Neural cell (in vitro differentiated cells): ENCODE measurements around the gene RPLP2. TPM values are rescaled to one million over a fixed set of nuclear protein-coding genes. Genes with fewer than 3 reads are reported as not detected.
A peak's percentile ranks its signal among the peaks of the same experiment; 100 is the strongest.

Source experiments
- H2AFZ ChIP-seq: fragments of 200-600, 300-800 bp; sonication (generic), shearing (Covaris generic); 2 replicates; pipeline ENCODE4 v1.6.0; 2014; ENCODE audit warnings: low read depth, mild to moderate bottlenecking, antibody characterized with exemption, low read length, moderate library complexity
- H3F3A ChIP-seq: fragments of 200-600 bp; shearing (Covaris generic); 2 replicates; pipeline ENCODE4 v1.6.1; 2016; ENCODE audit warnings: mild to moderate bottlenecking, moderate library complexity, mixed read lengths, antibody characterized with exemption, low read length; ENCODE audit not compliant: insufficient read depth, poor library complexity, severe bottlenecking
- H3K27ac ChIP-seq: fragments of 200-600, 300-800 bp; sonication (generic), shearing (Covaris generic); 2 replicates; pipeline ENCODE4 v1.5.1; 2014; ENCODE audit warnings: mild to moderate bottlenecking, low read length, moderate library complexity
- H3K27me3 ChIP-seq: fragments of 300-800, 200-600 bp; sonication (generic), shearing (Covaris generic); 2 replicates; pipeline ENCODE4 v1.6.0; 2014; ENCODE audit warnings: mild to moderate bottlenecking, low read depth, low read length, moderate library complexity; ENCODE audit not compliant: insufficient read depth
- H3K36me3 ChIP-seq: fragments of 300-800, 200-600 bp; sonication (generic), shearing (Covaris generic); 2 replicates; pipeline ENCODE4 v1.5.1; 2014; ENCODE audit warnings: mild to moderate bottlenecking, antibody characterized with exemption, low read length, moderate library complexity; ENCODE audit not compliant: insufficient read depth
- H3K4me2 ChIP-seq: fragments of 300-800, 200-600 bp; sonication (generic), shearing (Covaris generic); 2 replicates; pipeline ENCODE4 v1.6.0; 2014; ENCODE audit warnings: mild to moderate bottlenecking, low read length
- H3K4me3 ChIP-seq: fragments of 300-800, 200-600 bp; sonication (generic), shearing (Covaris generic); 2 replicates; pipeline ENCODE4 v1.5.1; 2014; ENCODE audit warnings: mild to moderate bottlenecking, low read length, moderate library complexity
- H3K79me2 ChIP-seq: fragments of 200-600 bp; shearing (Covaris generic); replicated peaks from 2 replicates; pipeline ENCODE4 v1.6.0; 2014; ENCODE audit warnings: mild to moderate bottlenecking, low read length, moderate library complexity; ENCODE audit not compliant: insufficient read depth
- H3K9ac ChIP-seq: fragments of 300-800, 200-600 bp; sonication (generic), shearing (Covaris generic); 2 replicates; pipeline ENCODE4 v1.6.1; 2016; ENCODE audit warnings: mild to moderate bottlenecking, low read length, mixed read lengths
- H3K9me2 ChIP-seq: fragments of 200-600 bp; shearing (Covaris generic); 2 replicates; pipeline ENCODE4 v1.6.1; 2016; ENCODE audit warnings: mild to moderate bottlenecking, low read length, mixed read lengths; ENCODE audit not compliant: insufficient read depth
- H3K9me3 ChIP-seq: fragments of 200-600, 300-800 bp; sonication (generic), shearing (Covaris generic); 2 replicates; pipeline ENCODE4 v1.6.1; 2016; ENCODE audit warnings: mild to moderate bottlenecking, mixed run types, low read length, moderate library complexity, mixed read lengths
- H4K20me1 ChIP-seq: fragments of 200-600 bp; shearing (Covaris generic); 2 replicates; pipeline ENCODE4 v1.6.1; 2016; ENCODE audit warnings: mild to moderate bottlenecking, mixed run types; ENCODE audit not compliant: insufficient read depth
- EP300 ChIP-seq: fragments of 450-650 bp; conservative IDR thresholded peaks from 2 replicates; pipeline ENCODE4 v1.6.1; 2014; ENCODE audit warnings: antibody characterized with exemption, mild to moderate bottlenecking, moderate library complexity; ENCODE audit not compliant: poor library complexity, severe bottlenecking
- EZH2 ChIP-seq: fragments of 200-600, 300-800 bp; shearing (Covaris generic), sonication (generic); IDR thresholded peaks from 2 replicates; pipeline ENCODE4 v1.6.1; 2014; ENCODE audit warnings: antibody characterized with exemption, low read length, borderline replicate concordance, mild to moderate bottlenecking; ENCODE audit not compliant: insufficient read depth, poor library complexity, severe bottlenecking
- MXI1 ChIP-seq: fragments of 450-650 bp; conservative IDR thresholded peaks from 2 replicates; pipeline ENCODE4 v1.6.1; 2014; ENCODE audit warnings: antibody characterized with exemption, mild to moderate bottlenecking; ENCODE audit not compliant: poor library complexity, severe bottlenecking
- POLR2AphosphoS5 ChIP-seq: IDR thresholded peaks from 2 replicates; pipeline ENCODE4 v1.6.1; 2012
- RAD21 ChIP-seq: fragments of 450-650 bp; conservative IDR thresholded peaks from 2 replicates; pipeline ENCODE4 v1.6.1; 2014; ENCODE audit warnings: antibody characterized with exemption, mild to moderate bottlenecking, moderate library complexity
- REST ChIP-seq: IDR thresholded peaks from 2 replicates; pipeline ENCODE4 v1.6.1; 2012; ENCODE audit warnings: borderline replicate concordance
- SMC3 ChIP-seq: fragments of 450-650 bp; conservative IDR thresholded peaks from 2 replicates; pipeline ENCODE4 v1.6.1; 2014; ENCODE audit warnings: antibody characterized with exemption, mild to moderate bottlenecking, moderate library complexity; ENCODE audit not compliant: poor library complexity
- TAF1 ChIP-seq: IDR thresholded peaks from 2 replicates; pipeline ENCODE4 v1.6.1; 2012; ENCODE audit warnings: low read depth
- polyA minus RNA-seq: library from RNA; depleted of rRNA, polyadenylated mRNA; stranded (reverse); fragments of >200 nt; gene quantifications from 2 replicates; pipeline ENCODE4 v1.2.3, GENCODE V29; 2014
- polyA plus RNA-seq: library from polyadenylated mRNA; depleted of rRNA; stranded (reverse); fragments of >200 nt; gene quantifications from 2 replicates; pipeline ENCODE4 v1.2.3, GENCODE V29; 2014
- TF ChIP-seq, protein P1 (sequence below): fragments of 450-650 bp; IDR thresholded peaks from 2 replicates; pipeline ENCODE4 v1.5.1; 2014; ENCODE audit warnings: antibody characterized with exemption, mild to moderate bottlenecking, moderate library complexity; ENCODE audit not compliant: poor library complexity, severe bottlenecking

Gene RPLP2
- 147 and 167 TPM in 2 replicates for polyA plus RNA-seq
- polyA minus RNA-seq, result 70.4 and 76.5 TPM in 2 replicates

DNA sequence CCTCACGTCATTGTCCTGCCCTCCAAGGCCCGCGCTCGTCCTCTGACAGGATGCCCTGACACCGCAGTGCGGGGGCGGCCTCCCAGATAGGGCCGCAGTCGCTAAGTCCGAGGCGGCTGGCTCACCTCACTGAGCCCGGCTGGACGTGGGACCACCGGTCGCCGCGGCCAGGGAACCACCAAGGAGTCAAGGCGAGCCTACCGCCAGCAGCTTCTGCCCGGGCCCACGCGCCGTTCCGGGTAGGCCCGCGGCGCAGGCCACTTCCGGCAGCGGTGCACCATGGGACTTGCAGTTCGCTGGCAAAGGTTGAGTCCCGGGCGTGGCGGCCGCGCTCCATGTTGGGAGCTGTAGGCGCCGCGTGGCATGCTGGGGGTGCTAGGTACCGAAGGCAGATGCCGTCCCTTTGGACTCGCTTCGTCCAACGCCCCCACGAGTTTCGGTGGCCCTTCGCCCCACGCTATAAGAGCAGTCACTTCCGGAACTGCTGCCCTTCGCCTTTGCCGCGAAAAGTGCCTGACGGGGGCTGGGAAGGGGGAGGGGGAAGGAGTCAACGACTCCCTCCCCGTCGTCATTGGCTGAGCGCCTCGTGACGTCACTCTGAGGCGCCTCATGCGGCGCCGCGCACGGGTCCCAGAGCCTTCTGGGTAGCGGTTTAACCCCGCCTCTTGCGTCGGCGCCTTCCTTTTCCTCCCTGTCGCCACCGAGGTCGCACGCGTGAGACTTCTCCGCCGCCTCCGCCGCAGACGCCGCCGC lies at the start of gene RPLP2:
RPLP2 (plus strand) TSS at position 681 of the 753 bp plus-strand sequence. CDS start 268 bp downstream, outside the sequence.
- peak; percentile 97 for TF ChIP-seq MXI1
- TF ChIP-seq, protein P1, sequence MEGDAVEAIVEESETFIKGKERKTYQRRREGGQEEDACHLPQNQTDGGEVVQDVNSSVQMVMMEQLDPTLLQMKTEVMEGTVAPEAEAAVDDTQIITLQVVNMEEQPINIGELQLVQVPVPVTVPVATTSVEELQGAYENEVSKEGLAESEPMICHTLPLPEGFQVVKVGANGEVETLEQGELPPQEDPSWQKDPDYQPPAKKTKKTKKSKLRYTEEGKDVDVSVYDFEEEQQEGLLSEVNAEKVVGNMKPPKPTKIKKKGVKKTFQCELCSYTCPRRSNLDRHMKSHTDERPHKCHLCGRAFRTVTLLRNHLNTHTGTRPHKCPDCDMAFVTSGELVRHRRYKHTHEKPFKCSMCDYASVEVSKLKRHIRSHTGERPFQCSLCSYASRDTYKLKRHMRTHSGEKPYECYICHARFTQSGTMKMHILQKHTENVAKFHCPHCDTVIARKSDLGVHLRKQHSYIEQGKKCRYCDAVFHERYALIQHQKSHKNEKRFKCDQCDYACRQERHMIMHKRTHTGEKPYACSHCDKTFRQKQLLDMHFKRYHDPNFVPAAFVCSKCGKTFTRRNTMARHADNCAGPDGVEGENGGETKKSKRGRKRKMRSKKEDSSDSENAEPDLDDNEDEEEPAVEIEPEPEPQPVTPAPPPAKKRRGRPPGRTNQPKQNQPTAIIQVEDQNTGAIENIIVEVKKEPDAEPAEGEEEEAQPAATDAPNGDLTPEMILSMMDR, result peak; percentile 29
- peak; percentile 76 for TF ChIP-seq REST
- peak; percentile 93 for TF ChIP-seq POLR2AphosphoS5
- peak; percentile 85 for TF ChIP-seq EP300
- peak; percentile 94 for TF ChIP-seq TAF1
- TF ChIP-seq SMC3, result peak; percentile 29
- no peak for TF ChIP-seq EZH2
- no peak for TF ChIP-seq RAD21
- no peaks in the 10 kb centered on the region for H3K9me3 ChIP-seq
- no peaks in the 10 kb centered on the region for H4K20me1 ChIP-seq
- H3F3A ChIP-seq, result no peaks in the 10 kb centered on the region
- peak within 1 kb of the TSS; percentile 94 for H3K4me2 ChIP-seq
- H3K4me3 ChIP-seq, result peak within 1 kb of the TSS; percentile 90
- peak within 1 kb of the TSS; percentile 92 for H3K9ac ChIP-seq
- peak within 1 kb of the TSS; percentile 67 for H2AFZ ChIP-seq
- peaks cover 20% of the 10 kb centered on the region for H3K79me2 ChIP-seq
- peak within 1 kb of the TSS; percentile 95 for H3K27ac ChIP-seq
- H3K9me2 ChIP-seq, result no peaks in the 10 kb centered on the region
- H3K36me3 ChIP-seq, result no peaks in the 10 kb centered on the region
- H3K27me3 ChIP-seq, result no peaks in the 10 kb centered on the region

- no peaks in the 10 kb centered on the region for H3K9me2 ChIP-seq
- no peaks in the 10 kb centered on the region for H3K9me3 ChIP-seq
- H4K20me1 ChIP-seq, result no peaks in the 10 kb centered on the region
- H3K9ac ChIP-seq, result no peak overlapping the region
- H3F3A ChIP-seq, result no peaks in the 10 kb centered on the region
- H3K4me3 ChIP-seq, result no peak overlapping the region
- no peaks in the 10 kb centered on the region for H3K27me3 ChIP-seq
- no peaks in the 10 kb centered on the region for H3K36me3 ChIP-seq
- no peak overlapping the region for H3K4me2 ChIP-seq
- no peak overlapping the region for H3K27ac ChIP-seq
- no peak overlapping the region for H2AFZ ChIP-seq
- TF ChIP-seq TAF1, result no peak
- TF ChIP-seq RAD21, result no peak
- no peak for TF ChIP-seq EP300
- TF ChIP-seq REST, result no peak
- no peak for TF ChIP-seq EZH2
- no peak for TF ChIP-seq MXI1
- no peak for TF ChIP-seq SMC3
- no peak for TF ChIP-seq POLR2AphosphoS5
- TF ChIP-seq, protein P1, result no peak
- H3K79me2 ChIP-seq, result no peaks in the 10 kb centered on the region
Measured at GRCh38 chr11:760236-760635, 49.5 kb upstream of the RPLP2 start.
